Measurements from ENCODE around the gene RTN4.
A peak's percentile ranks its signal among the peaks of the same experiment; 100 is the strongest.

Gene RTN4

DNA sequence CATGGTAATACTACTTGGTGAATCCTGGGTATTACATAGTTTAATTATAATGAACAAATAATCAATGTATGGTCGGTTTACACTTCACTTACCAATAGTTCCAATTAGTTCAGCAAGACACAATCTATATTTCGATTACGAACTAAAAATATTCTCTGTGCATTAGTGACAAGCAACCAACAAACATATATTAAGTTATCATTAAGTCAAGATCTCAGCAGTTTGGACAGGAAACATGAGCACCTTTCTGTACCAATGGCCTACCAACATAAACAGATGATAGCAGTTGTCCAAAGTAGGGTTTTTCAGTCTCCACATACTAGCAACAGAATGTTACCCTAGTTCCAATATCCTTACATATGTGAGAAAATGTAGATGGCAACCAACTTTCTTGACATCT, 32.8 kb downstream of the RTN4 start:
- H3K4me3 ChIP-seq (replicated peaks; ENCODE audit: low read depth, low read length): no peak overlapping the region
- TF ChIP-seq, protein P1, sequence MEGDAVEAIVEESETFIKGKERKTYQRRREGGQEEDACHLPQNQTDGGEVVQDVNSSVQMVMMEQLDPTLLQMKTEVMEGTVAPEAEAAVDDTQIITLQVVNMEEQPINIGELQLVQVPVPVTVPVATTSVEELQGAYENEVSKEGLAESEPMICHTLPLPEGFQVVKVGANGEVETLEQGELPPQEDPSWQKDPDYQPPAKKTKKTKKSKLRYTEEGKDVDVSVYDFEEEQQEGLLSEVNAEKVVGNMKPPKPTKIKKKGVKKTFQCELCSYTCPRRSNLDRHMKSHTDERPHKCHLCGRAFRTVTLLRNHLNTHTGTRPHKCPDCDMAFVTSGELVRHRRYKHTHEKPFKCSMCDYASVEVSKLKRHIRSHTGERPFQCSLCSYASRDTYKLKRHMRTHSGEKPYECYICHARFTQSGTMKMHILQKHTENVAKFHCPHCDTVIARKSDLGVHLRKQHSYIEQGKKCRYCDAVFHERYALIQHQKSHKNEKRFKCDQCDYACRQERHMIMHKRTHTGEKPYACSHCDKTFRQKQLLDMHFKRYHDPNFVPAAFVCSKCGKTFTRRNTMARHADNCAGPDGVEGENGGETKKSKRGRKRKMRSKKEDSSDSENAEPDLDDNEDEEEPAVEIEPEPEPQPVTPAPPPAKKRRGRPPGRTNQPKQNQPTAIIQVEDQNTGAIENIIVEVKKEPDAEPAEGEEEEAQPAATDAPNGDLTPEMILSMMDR (IDR thresholded peaks at IDR 0.05; ENCODE audit: low read length, missing control alignments): no peak

DNA sequence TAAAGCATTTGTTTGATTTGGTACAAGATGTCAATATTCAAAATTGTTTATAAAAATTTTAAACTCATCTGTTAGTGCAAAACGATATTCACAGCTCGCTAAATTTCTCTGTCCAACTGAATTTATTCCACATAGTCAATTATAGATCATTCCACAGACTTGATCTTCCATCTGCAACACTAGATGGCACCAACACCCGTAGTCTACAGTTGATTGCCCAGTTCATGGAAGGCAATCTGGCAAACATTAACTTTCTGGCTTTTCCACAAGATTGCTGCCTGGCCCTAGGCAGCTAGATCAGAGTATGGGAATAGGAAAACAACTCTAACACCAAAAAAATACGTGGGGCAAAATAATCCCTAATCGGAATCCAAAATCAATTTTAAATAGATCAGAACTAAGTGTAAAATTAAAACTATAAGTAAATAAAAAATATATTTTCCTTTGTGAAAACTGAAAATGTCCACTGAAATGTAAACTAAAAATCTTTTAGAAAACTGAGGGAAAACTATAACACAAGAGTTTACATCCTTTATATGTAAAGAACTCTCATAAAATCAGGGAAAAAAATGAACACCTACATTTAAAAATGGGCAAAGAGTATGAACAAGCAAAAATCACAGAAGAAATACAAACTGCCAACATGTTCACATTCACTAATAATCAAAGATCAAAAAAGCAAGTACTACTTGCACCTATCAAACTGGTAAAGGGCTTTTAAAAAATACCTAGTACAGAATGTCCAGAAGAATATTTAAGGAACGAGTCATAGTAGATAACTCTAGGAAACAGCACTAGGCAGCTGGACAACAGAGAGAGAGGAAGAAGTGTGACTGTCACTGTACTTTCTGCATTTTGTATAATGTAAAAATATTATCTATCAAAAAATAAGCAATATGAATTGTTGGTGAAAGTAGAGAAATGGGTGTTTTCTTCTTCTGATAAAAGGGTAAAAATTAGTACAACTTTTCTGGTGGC, 35.0 kb downstream of the RTN4 start:
- DNase-seq (ENCODE audit: low read depth): peak; percentile 81
- TF ChIP-seq, protein P1 (IDR thresholded peaks at IDR 0.05; ENCODE audit: low read length, missing control alignments): peak; percentile 71
- H3K4me3 ChIP-seq (replicated peaks; ENCODE audit: low read depth, low read length): no peak overlapping the region

More for the DNA sequence above, 32.8 kb downstream of the RTN4 start:
- no peak for DNase-seq (ENCODE audit: low read depth)

DNA sequence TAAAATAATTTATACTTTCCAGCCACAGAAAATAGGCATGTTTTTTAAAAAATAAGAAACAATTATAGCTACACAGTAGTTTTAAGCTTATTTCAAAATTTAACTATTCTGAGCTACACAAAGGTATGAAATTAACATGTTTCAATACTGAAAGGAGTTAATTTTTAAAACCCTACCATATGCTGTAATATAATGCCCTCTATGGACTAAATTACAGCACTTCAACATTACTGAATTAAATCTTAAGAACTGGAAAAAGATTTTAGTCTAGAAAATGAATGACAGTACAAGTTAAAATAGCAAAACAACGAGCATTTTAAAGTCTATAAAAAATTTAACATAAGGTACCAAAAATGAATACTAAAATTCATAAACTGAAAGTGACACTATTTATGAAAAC, 36.3 kb downstream of the RTN4 start:
- H3K4me3 ChIP-seq (replicated peaks; ENCODE audit: low read depth, low read length): no peak overlapping the region
- DNase-seq (ENCODE audit: low read depth): no peak
- TF ChIP-seq, protein P1 (IDR thresholded peaks at IDR 0.05; ENCODE audit: low read length, missing control alignments): no peak

DNA sequence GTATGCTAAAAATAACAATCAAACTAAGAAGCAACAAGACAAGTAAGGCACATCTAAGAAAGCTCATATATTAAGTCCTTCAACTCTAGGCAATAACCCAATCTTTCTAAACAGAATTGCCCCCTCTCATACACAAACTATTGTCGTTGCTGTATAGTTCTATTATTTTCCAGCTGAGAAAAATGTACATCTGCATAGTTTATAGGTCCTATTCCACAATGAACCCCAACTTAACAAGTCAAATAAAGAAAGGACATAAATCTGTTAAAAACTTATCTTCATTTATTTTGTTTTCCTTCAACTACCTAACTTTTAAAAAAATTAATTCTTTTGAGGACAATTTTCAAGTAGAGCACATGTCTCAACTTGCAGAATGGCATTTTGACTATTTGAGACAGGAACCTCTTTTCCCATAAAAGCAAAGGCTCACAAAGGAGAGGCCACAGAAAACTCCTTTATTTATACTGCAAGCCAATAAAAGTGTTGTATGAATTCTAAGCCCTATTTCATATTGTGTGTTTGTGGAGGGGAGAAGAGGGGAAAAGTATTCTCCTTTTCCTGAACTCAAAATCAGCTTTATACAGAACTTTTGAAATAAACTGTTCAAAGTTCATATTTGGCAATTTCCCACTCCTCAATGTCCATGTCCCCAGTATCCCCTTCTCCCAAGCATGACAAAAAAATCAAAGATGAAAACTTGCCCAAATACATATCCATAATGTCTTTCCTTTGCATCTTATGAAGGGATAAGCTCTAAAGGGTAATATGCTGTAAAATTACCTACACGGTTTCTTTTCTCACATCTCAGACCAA, 37.4 kb downstream of the RTN4 start:
- TF ChIP-seq, protein P1 (IDR thresholded peaks at IDR 0.05; ENCODE audit: low read length, missing control alignments): no peak
- no peak overlapping the region for H3K4me3 ChIP-seq (replicated peaks; ENCODE audit: low read depth, low read length)
- DNase-seq (ENCODE audit: low read depth): no peak

DNA sequence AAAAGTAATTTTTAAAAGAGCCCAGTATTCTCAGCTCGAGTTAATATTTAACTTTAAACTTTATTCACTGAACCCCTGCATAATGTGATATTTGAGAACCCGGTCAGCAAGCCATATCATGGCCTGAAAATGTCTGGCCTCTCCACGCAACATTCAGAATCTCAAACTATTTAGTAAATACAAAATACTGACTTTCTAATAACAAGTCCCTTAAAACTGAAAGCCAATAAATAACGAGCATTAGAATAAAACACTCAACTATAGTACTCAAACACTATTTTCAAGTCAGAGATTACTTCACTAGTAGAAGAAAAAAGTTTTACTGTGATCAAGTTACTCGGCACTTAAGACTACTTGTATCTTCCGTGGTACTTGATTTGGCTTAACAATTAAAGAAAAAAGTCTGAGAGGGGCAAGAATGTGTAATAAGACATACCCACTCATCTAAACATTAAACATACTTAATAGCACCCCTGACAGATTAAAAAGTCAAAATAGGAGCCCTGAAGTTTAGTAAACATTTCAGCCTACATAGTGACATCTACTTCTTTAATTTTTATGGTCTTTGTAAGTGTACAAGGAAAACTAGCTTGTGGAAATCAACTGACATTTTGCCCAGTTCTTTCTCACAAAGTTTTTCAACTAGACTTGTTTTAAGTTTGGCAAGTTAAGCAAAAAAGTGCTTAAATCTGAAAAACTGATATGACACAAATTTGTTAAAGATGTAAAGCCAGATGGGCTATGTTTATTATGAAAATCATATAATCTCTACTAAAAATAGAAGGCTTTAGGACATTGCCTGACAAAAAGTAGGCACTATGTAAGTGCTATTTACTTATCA, 38.2 kb downstream of the RTN4 start:
- H3K4me3 ChIP-seq (replicated peaks; ENCODE audit: low read depth, low read length): no peak overlapping the region
- DNase-seq (ENCODE audit: low read depth): no peak
- TF ChIP-seq, protein P1 (IDR thresholded peaks at IDR 0.05; ENCODE audit: low read length, missing control alignments): no peak

DNA sequence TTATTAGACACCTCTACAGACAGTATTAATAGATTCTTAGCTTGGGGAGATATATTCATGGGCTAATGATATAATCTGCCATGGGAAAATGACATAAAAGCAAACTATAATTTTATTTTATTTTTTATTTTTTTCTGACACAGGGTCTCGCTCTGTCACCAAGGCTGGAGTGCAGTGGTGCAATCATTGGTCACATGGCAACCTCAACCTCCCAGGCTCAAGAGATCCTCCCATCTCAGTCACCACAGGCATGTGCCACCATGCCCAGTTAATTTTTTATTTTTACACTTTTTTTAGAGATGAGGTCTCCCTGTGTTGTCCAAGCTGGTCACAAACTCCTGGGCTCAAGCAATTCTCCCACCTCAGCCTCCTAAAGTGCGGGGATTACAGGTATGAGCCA, 39.3 kb downstream of the RTN4 start:
- TF ChIP-seq, protein P1 (IDR thresholded peaks at IDR 0.05; ENCODE audit: low read length, missing control alignments): no peak
- no peak overlapping the region for H3K4me3 ChIP-seq (replicated peaks; ENCODE audit: low read depth, low read length)
- peak; percentile 42 for DNase-seq (ENCODE audit: low read depth)

All from fibroblast of pulmonary artery (primary cell).